ENCODE data around the gene MMADHC. TPM values are rescaled to one million over a fixed set of nuclear protein-coding genes. Genes with fewer than 3 reads are reported as not detected.
A peak's percentile ranks its signal among the peaks of the same experiment; 100 is the strongest.

Gene MMADHC
- total and polyA plus RNA-seq, 2 of the 13 experiments (the other 11 are each of a cell fraction or from before 2014, with no cell fraction given), result 90.2 to 210 TPM

- TF ChIP-seq DBP (CRISPR knock-in tag; IDR thresholded peaks at IDR 0.05; ENCODE audit: not compliant biosample characterization), result peak; percentile 19
- TF ChIP-seq ZNF574 (CRISPR knock-in tag; IDR thresholded peaks at IDR 0.05), result peak; percentile 86
- TF ChIP-seq ATF4 (CRISPR knock-in tag; IDR thresholded peaks at IDR 0.05), result peak in 1 of 2 experiments; percentile 41; a peak in 2 of 4 replicates
- TF ChIP-seq ZNF205 (CRISPR knock-in tag; IDR thresholded peaks at IDR 0.05), result 0 out of 2 replicates have a peak, but pooled peaks have one; percentile 49
- TF ChIP-seq ZBTB7A (CRISPR knock-in tag; IDR thresholded peaks at IDR 0.05), result peak; percentile 32; the same call in 1 of the 2 replicates
- TF ChIP-seq BRF2 (CRISPR knock-in tag; IDR thresholded peaks at IDR 0.05), result peak; percentile 78
- no peak for TF ChIP-seq PCBP2 (optimal IDR thresholded peaks at IDR 0.05; ENCODE audit: low read depth, low read length, poor library complexity, severe bottlenecking)
- TF ChIP-seq PBX2 (CRISPR knock-in tag; IDR thresholded peaks at IDR 0.05), result peak; percentile 22; the same call in 1 of the 2 replicates
- 0 out of 2 replicates have a peak, but pooled peaks have one; percentile 55 for TF ChIP-seq FOXJ3 (CRISPR knock-in tag; IDR thresholded peaks at IDR 0.05; ENCODE audit: borderline replicate concordance)
- TF ChIP-seq GTF3A (CRISPR knock-in tag; conservative IDR thresholded peaks at IDR 0.05), result peak; percentile 90; the same call in 1 of the 2 replicates
- TF ChIP-seq JUNB (CRISPR knock-in tag; IDR thresholded peaks at IDR 0.05; ENCODE audit: borderline replicate concordance), result no peak
- peak; percentile 59; the same call in 1 of the 2 replicates for TF ChIP-seq HOXA5 (CRISPR knock-in tag; IDR thresholded peaks at IDR 0.05)
- peak; percentile 92; the same call in 1 of the 2 replicates for TF ChIP-seq SAFB2 (CRISPR knock-in tag; IDR thresholded peaks at IDR 0.05; ENCODE audit: borderline replicate concordance, low read depth)
- peak; percentile 85; the same call in 1 of the 2 replicates for TF ChIP-seq ZNF784 (CRISPR knock-in tag; IDR thresholded peaks at IDR 0.05; ENCODE audit: borderline replicate concordance)
- TF ChIP-seq SP2 (CRISPR knock-in tag; IDR thresholded peaks at IDR 0.05), result 0 out of 2 replicates have a peak, but pooled peaks have one; percentile 10
- peak; percentile 52; the same call in 1 of the 2 replicates for TF ChIP-seq ZNF446 (CRISPR knock-in tag; IDR thresholded peaks at IDR 0.05)
- peak; percentile 63; the same call in 1 of the 2 replicates for TF ChIP-seq FOXK1 (CRISPR knock-in tag; IDR thresholded peaks at IDR 0.05; ENCODE audit: borderline replicate concordance, low read depth)
- peak; percentile 91; the same call in 1 of the 2 replicates for TF ChIP-seq BCL3 (CRISPR knock-in tag; IDR thresholded peaks at IDR 0.05)
These were observed at the start of gene MMADHC (continued) for GRCh38 chr2:149587220-149587949.

Data from HepG2 (cell line).